Effector memory CD4-positive, alpha-beta T cell (primary cell): Measurements from ENCODE around the gene CTNND2.

Experiments
- DNase-seq, 3 donors: peaks; one replicate each; pipeline ENCODE4 v3.0.0-alpha.2; 2020
- H3K27ac ChIP-seq: 2 replicates; pipeline ENCODE4 v1.7.0; 2013; ENCODE audit warnings: mild to moderate bottlenecking, low read length, moderate library complexity; ENCODE audit not compliant: insufficient read depth, poor library complexity, severe bottlenecking
- H3K27me3 ChIP-seq: replicated peaks from 2 replicates; pipeline ENCODE4 v1.7.0; 2013; ENCODE audit warnings: mild to moderate bottlenecking, low read length; ENCODE audit not compliant: insufficient read depth, control insufficient read depth, poor library complexity, severe bottlenecking
- H3K36me3 ChIP-seq: 2 replicates; pipeline ENCODE4 v1.7.0; 2013; ENCODE audit warnings: mild to moderate bottlenecking, low read length, moderate library complexity; ENCODE audit not compliant: control insufficient read depth, insufficient read depth
- H3K4me1 ChIP-seq: 2 replicates; pipeline ENCODE4 v1.7.0; 2013; ENCODE audit warnings: low read length, mild to moderate bottlenecking; ENCODE audit not compliant: control insufficient read depth, insufficient read depth, poor library complexity, severe bottlenecking
- H3K4me3 ChIP-seq: 2 replicates; pipeline ENCODE4 v1.7.0; 2013; ENCODE audit warnings: low read length, low read depth, mild to moderate bottlenecking; ENCODE audit not compliant: insufficient read depth, poor library complexity, severe bottlenecking
- H3K9me3 ChIP-seq: 2 replicates; pipeline ENCODE4 v1.7.0; 2013; ENCODE audit warnings: mild to moderate bottlenecking, low read length, moderate library complexity; ENCODE audit not compliant: control insufficient read depth

Gene CTNND2

GRCh38 chr5:11064763-11065450 lies 839.3 kb downstream of the CTNND2 start:
- H3K36me3 ChIP-seq, result no peaks in the 10 kb centered on the region
- no peaks in the 10 kb centered on the region for H3K27me3 ChIP-seq
- DNase-seq, result no peak
- no peak overlapping the region for H3K4me3 ChIP-seq
- H3K9me3 ChIP-seq, result no peaks in the 10 kb centered on the region
- H3K4me1 ChIP-seq, result no peaks in the 10 kb centered on the region
- H3K27ac ChIP-seq, result no peak overlapping the region

GRCh38 chr5:11062397-11062796 lies 841.8 kb downstream of the CTNND2 start:
- no peak overlapping the region for H3K27ac ChIP-seq
- no peak for DNase-seq
- no peaks in the 10 kb centered on the region for H3K36me3 ChIP-seq
- no peaks in the 10 kb centered on the region for H3K9me3 ChIP-seq
- no peaks in the 10 kb centered on the region for H3K27me3 ChIP-seq
- H3K4me3 ChIP-seq, result no peak overlapping the region
- no peaks in the 10 kb centered on the region for H3K4me1 ChIP-seq

- no peak overlapping the region for H3K27ac ChIP-seq
- no peaks in the 10 kb centered on the region for H3K9me3 ChIP-seq
- no peak overlapping the region for H3K4me3 ChIP-seq
- H3K4me1 ChIP-seq, result no peaks in the 10 kb centered on the region
- H3K27me3 ChIP-seq, result no peaks in the 10 kb centered on the region
- no peak for DNase-seq
- H3K36me3 ChIP-seq, result no peaks in the 10 kb centered on the region
These were observed 847.7 kb downstream of the CTNND2 start for GRCh38 chr5:11056560-11056959.

- Histone ChIP-seq H3K9me3 (no peaks in the 10 kb centered on the region), H3K27ac (no peak overlapping the region), H3K27me3 (no peaks in the 10 kb centered on the region), H3K4me1 (no peaks in the 10 kb centered on the region), H3K4me3 (no peak overlapping the region), H3K36me3 (no peaks in the 10 kb centered on the region)
- no peak for DNase-seq
These were observed 850.2 kb downstream of the CTNND2 start for GRCh38 chr5:11054014-11054413.

- no peak overlapping the region for H3K27ac ChIP-seq
- no peak overlapping the region for H3K4me3 ChIP-seq
- H3K27me3 ChIP-seq, result no peaks in the 10 kb centered on the region
- H3K9me3 ChIP-seq, result no peaks in the 10 kb centered on the region
- H3K36me3 ChIP-seq, result no peaks in the 10 kb centered on the region
- DNase-seq, result no peak
- no peaks in the 10 kb centered on the region for H3K4me1 ChIP-seq
These were observed 851.4 kb downstream of the CTNND2 start for GRCh38 chr5:11052871-11053270.

- no peaks in the 10 kb centered on the region for H3K4me1 ChIP-seq
- H3K9me3 ChIP-seq, result no peaks in the 10 kb centered on the region
- H3K27ac ChIP-seq, result no peak overlapping the region
- H3K27me3 ChIP-seq, result no peaks in the 10 kb centered on the region
- DNase-seq, result no peak
- H3K4me3 ChIP-seq, result no peak overlapping the region
- H3K36me3 ChIP-seq, result no peaks in the 10 kb centered on the region
These were observed 853.5 kb downstream of the CTNND2 start for GRCh38 chr5:11050596-11051304.

GRCh38 chr5:11048760-11049159 lies 855.5 kb downstream of the CTNND2 start:
- Histone ChIP-seq H3K9me3 (no peaks in the 10 kb centered on the region), H3K27ac (no peak overlapping the region), H3K36me3 (no peaks in the 10 kb centered on the region), H3K27me3 (no peaks in the 10 kb centered on the region), H3K4me3 (no peak overlapping the region), H3K4me1 (no peaks in the 10 kb centered on the region)
- no peak for DNase-seq

- Histone ChIP-seq H3K9me3 (no peaks in the 10 kb centered on the region), H3K27ac (no peak overlapping the region), H3K27me3 (no peaks in the 10 kb centered on the region), H3K36me3 (no peaks in the 10 kb centered on the region), H3K4me3 (no peak overlapping the region), H3K4me1 (no peaks in the 10 kb centered on the region)
- DNase-seq, result no peak
These were observed 856.6 kb downstream of the CTNND2 start for GRCh38 chr5:11047625-11048024.

- DNase-seq, result no peak
- no peaks in the 10 kb centered on the region for H3K9me3 ChIP-seq
- H3K36me3 ChIP-seq, result no peaks in the 10 kb centered on the region
- H3K4me3 ChIP-seq, result no peak overlapping the region
- no peaks in the 10 kb centered on the region for H3K4me1 ChIP-seq
- no peak overlapping the region for H3K27ac ChIP-seq
- no peaks in the 10 kb centered on the region for H3K27me3 ChIP-seq
These were observed 857.2 kb downstream of the CTNND2 start for GRCh38 chr5:11047030-11047429.

- H3K4me3 ChIP-seq, result no peak overlapping the region
- no peaks in the 10 kb centered on the region for H3K4me1 ChIP-seq
- no peak overlapping the region for H3K27ac ChIP-seq
- no peaks in the 10 kb centered on the region for H3K36me3 ChIP-seq
- no peaks in the 10 kb centered on the region for H3K9me3 ChIP-seq
- no peaks in the 10 kb centered on the region for H3K27me3 ChIP-seq
- no peak for DNase-seq
These were observed 858.1 kb downstream of the CTNND2 start for GRCh38 chr5:11046160-11046559.
